Naive thymus-derived CD4-positive, alpha-beta T cell (primary cell): ENCODE results near the gene GPR142. TPM values are rescaled to one million over a fixed set of nuclear protein-coding genes. Genes with fewer than 3 reads are reported as not detected.

Experiments
- ATAC-seq: fragments of 150-1000 bp; cut with Tn5 transposase; 2 replicates; pipeline ENCODE4 v1.10.0; 2021; ENCODE audit warnings: mild to moderate bottlenecking, moderate library complexity
- CTCF ChIA-PET: fragments of 350-600 bp; sonication (Branson Sonifier 250); formaldehyde crosslinking; loops from one replicate; lab custom pipeline; 2021; ENCODE audit warnings: antibody characterized with exemption; lab: Charles Lee
- POLR2A ChIA-PET: fragments of 350-600 bp; sonication (Branson Sonifier 250); formaldehyde crosslinking; loops from one replicate; lab custom pipeline; 2021; ENCODE audit warnings: antibody characterized with exemption, inconsistent platforms; lab: Charles Lee
- DNase-seq, 9 donors: peaks; one replicate each; pipeline versions ENCODE4 v3.0.0 to v3.0.0-alpha.2; 2020 to 2022; ENCODE audit warnings: mixed read lengths in 1 of 9
- H3K27ac ChIP-seq: one replicate; pipeline ENCODE4 v1.7.0; 2013; ENCODE audit warnings: mild to moderate bottlenecking, low read depth, low read length, moderate library complexity
- H3K27me3 ChIP-seq, 2 donors: one replicate each; pipeline ENCODE4 v1.7.0; 2013; ENCODE audit warnings: low read length in 2 of 2, mild to moderate bottlenecking in 2 of 2, moderate library complexity in 2 of 2; ENCODE audit not compliant: control insufficient read depth in 2 of 2, insufficient read depth in 2 of 2
- H3K36me3 ChIP-seq, 3 experiments: 1 replicate in 2 of 3; 2 replicates in 1 of 3; pipeline ENCODE4 v1.7.0; 2013; ENCODE audit warnings: low read length in 3 of 3, mild to moderate bottlenecking in 3 of 3, moderate library complexity in 1 of 3; ENCODE audit not compliant: insufficient read depth in 3 of 3, control insufficient read depth in 2 of 3
- H3K4me1 ChIP-seq, 2 donors: one replicate each; pipeline ENCODE4 v1.7.0; 2013; ENCODE audit warnings: low read length in 2 of 2, mild to moderate bottlenecking in 2 of 2, moderate library complexity in 1 of 2; ENCODE audit not compliant: control insufficient read depth in 2 of 2, insufficient read depth in 2 of 2
- H3K4me3 ChIP-seq: 2 replicates; pipeline ENCODE4 v1.7.0; 2013; ENCODE audit warnings: mild to moderate bottlenecking, low read length
- H3K9me3 ChIP-seq, 3 experiments: 1 replicate in 2 of 3; 2 replicates in 1 of 3; pipeline ENCODE4 v1.7.0; 2013; ENCODE audit warnings: low read length in 3 of 3; ENCODE audit not compliant: control insufficient read depth in 2 of 3
- H3K27ac Mint-ChIP-seq, 9 donors: one replicate each; pipeline ENCODE4 v1.8.0; 2020 to 2022; ENCODE audit warnings: mixed read lengths in 9 of 9, mild to moderate bottlenecking in 8 of 9, moderate library complexity in 5 of 9, inconsistent platforms in 2 of 9
- H3K27me3 Mint-ChIP-seq, 5 donors: one replicate each; pipeline ENCODE4 v1.8.0; 2021 to 2022; ENCODE audit warnings: mixed read lengths in 5 of 5, mild to moderate bottlenecking in 1 of 5
- H3K36me3 Mint-ChIP-seq, 5 donors: one replicate each; pipeline ENCODE4 v1.8.0; 2020 to 2022; ENCODE audit warnings: mixed read lengths in 5 of 5, mild to moderate bottlenecking in 3 of 5, inconsistent platforms in 1 of 5
- H3K4me1 Mint-ChIP-seq, 7 donors: one replicate each; pipeline ENCODE4 v1.8.0; 2020 to 2022; ENCODE audit warnings: mixed read lengths in 7 of 7, mild to moderate bottlenecking in 3 of 7, inconsistent platforms in 1 of 7
- H3K4me3 Mint-ChIP-seq, 10 donors: one replicate each; pipeline ENCODE4 v1.8.0; 2020 to 2022; ENCODE audit warnings: mild to moderate bottlenecking in 10 of 10, mixed read lengths in 10 of 10, moderate library complexity in 6 of 10, inconsistent platforms in 2 of 10
- H3K9me3 Mint-ChIP-seq, 11 donors: one replicate each; pipeline ENCODE4 v1.8.0; 2020 to 2022; ENCODE audit warnings: mixed read lengths in 11 of 11, mild to moderate bottlenecking in 4 of 11, inconsistent platforms in 1 of 11, moderate library complexity in 1 of 11
- intact Hi-C, 2 donors: fragments of 100-400 bp; cut with micrococcal nuclease; formaldehyde crosslinking; loops; one replicate each; pipeline ENCODE4 v1.15.1; 2023
- polyA plus RNA-seq, 2 donors: library from polyadenylated mRNA; unstranded; fragments of 300-500 nt; fragmentation: Illumina TruSeq; gene quantifications; one replicate each; pipeline ENCODE4 v1.2.3, GENCODE V29; 2021
- total RNA-seq, 6 experiments: library from RNA in 5 of 6; stranded (reverse) in 5 of 6; gene quantifications; 1 replicate in 5 of 6; 2 replicates in 1 of 6; pipeline ENCODE4 v1.2.3 and lab custom pipeline; 2021 to 2026

Gene GPR142
- total and polyA plus RNA-seq, 7 experiments from 2014 or later = not detected

DNA sequence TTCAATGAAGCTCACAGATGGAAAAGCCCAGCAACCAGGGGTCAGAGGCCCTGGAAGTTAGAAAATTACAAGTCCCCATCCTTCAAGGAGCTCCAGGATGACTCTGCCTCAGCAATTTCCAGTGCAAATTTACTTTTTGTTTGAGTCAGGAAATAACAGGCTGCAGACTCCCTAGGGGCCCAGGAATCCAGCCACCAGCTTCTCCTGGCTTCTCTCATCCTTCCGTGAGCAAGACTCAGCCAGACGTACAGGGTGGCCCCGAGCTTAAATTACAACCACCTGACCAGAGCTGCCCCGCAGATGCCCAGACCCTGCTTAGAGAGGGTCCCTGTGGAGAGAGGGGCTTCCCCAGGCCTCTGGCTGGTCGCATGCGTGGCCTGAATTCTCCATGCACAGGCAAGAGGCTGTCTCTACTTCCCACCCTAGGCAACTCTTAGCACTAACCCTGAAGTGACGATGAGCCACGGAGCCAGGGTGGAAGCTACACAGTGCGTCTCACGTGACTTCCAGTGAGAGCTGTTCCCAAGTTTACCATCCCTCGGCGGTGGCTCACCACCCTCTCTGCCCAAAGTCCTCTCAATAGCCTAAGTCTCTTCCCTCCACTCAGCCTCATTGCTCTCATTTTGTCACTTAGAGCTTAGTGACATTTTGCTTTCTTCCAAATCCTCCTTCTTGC is 27.1 kb downstream of the GPR142 start:
- DNase-seq = no peak
- no peaks in the 10 kb centered on the region for H3K27me3 ChIP-seq
- CTCF ChIA-PET = no interaction called here
- no peak overlapping the region for H3K4me3 ChIP-seq
- Mint-ChIP-seq H3K27ac (peak overlapping the region in 1 of 9 donors; percentile 33), H3K4me1 (no peaks in the 10 kb centered on the region), H3K9me3 (peaks cover 0 to 3% (median 0%) of the 10 kb centered on the region in 11 donors), H3K36me3 (no peaks in the 10 kb centered on the region), H3K4me3 (peak overlapping the region in 1 of 10 donors; percentile 40), H3K27me3 (peaks cover 0 to 8% (median 5%) of the 10 kb centered on the region in 5 donors)
- no peaks in the 10 kb centered on the region for H3K4me1 ChIP-seq
- no peak for ATAC-seq
- no peaks in the 10 kb centered on the region for H3K36me3 ChIP-seq
- H3K27ac ChIP-seq = no peak overlapping the region
- POLR2A ChIA-PET = interaction anchor here (0.6 kb wide), 1 partner anchor 74 kb away, joined by 3 read pairs; no protein-coding TSS in a partner anchor
- no peaks in the 10 kb centered on the region for H3K9me3 ChIP-seq
- intact Hi-C loops = no loop called here

DNA sequence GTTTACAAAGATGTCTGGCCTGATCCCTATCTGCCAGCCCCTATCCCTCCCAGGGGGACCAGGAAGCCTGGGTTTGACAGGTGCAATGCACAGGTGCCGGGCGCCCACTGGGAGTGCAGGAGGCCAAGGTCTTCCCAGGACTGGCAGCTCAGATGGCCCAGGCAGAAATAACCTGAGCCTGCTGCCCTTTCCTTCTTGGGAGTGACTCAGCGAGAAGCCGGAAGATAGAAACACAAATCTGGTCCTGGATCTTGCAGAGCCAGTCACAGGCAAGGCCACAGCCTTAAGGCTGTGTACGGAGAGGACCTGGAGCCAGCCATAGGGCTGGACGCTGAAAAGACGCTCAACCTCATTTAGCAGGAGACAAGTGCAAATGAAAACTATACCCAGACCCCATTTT is 27.7 kb downstream of the GPR142 start:
- Mint-ChIP-seq H3K9me3 (peaks cover 0 to 3% (median 0%) of the 10 kb centered on the region in 11 donors), H3K36me3 (no peaks in the 10 kb centered on the region), H3K27me3 (peaks cover 0 to 8% (median 5%) of the 10 kb centered on the region in 5 donors), H3K4me3 (peak overlapping the region in 1 of 10 donors; percentile 40), H3K4me1 (no peaks in the 10 kb centered on the region), H3K27ac (peak overlapping the region in 1 of 9 donors; percentile 33)
- CTCF ChIA-PET = no interaction called here
- no peak overlapping the region for H3K27ac ChIP-seq
- no peak overlapping the region for H3K4me3 ChIP-seq
- DNase-seq (no peak), ATAC-seq (no peak)
- H3K9me3 ChIP-seq = no peaks in the 10 kb centered on the region
- no peaks in the 10 kb centered on the region for H3K36me3 ChIP-seq
- intact Hi-C loops = no loop called here
- H3K27me3 ChIP-seq = no peaks in the 10 kb centered on the region
- POLR2A ChIA-PET = no interaction called here
- H3K4me1 ChIP-seq = no peaks in the 10 kb centered on the region

DNA sequence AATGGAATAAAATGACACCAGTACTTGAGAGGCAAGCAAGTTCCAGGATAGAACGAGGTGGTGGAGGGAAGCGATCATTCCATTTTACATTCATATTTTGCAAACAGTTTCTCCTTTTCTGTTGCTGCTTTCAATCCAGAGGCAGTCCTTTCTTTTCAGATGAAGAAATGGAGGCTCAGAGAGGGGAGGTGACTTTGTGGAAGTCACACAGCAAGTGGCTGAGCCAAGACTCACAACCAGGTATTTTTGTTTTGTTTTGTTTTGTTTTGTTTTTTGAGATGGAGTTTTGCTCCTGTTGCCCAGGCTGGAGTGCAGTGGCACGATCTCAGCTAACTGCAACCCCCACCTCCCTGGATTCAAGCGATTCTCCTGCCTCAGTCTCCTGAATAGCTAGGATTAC is 29.3 kb downstream of the GPR142 start:
- H3K36me3 ChIP-seq = no peaks in the 10 kb centered on the region
- Mint-ChIP-seq H3K4me3 (no peak overlapping the region), H3K27me3 (peaks cover 0 to 12% (median 0%) of the 10 kb centered on the region in 5 donors), H3K27ac (no peak overlapping the region), H3K9me3 (peaks cover 0 to 3% (median 0%) of the 10 kb centered on the region in 11 donors), H3K4me1 (no peaks in the 10 kb centered on the region), H3K36me3 (no peaks in the 10 kb centered on the region)
- no peak overlapping the region for H3K4me3 ChIP-seq
- H3K27ac ChIP-seq = no peak overlapping the region
- H3K4me1 ChIP-seq = no peaks in the 10 kb centered on the region
- no peaks in the 10 kb centered on the region for H3K27me3 ChIP-seq
- H3K9me3 ChIP-seq = no peaks in the 10 kb centered on the region
- no peak for DNase-seq
- intact Hi-C loops = no loop called here
- CTCF ChIA-PET = no interaction called here
- ATAC-seq = no peak
- POLR2A ChIA-PET = no interaction called here

DNA sequence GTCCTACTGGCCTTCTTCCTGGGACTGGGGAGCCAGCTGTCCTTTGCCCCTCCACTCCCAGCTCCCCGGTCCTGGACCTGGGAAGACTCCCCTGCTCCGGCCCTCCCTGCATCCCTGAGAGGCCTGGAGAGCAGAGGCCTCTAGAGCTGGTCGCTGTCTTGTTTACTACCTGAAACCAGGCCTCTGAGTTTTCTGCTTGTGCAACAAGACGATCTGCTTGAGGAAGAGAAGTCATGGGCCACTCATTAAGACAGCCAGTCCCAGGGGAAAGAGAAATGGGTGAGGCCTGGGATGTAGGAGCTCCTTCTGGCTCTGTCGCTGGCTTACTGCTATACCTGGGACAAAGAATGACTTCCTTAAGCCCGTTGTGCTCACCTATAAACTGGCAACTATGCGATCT is 34.7 kb downstream of the GPR142 start:
- ATAC-seq (no peak), DNase-seq (no peak)
- Histone ChIP-seq H3K9me3 (no peaks in the 10 kb centered on the region), H3K4me1 (no peaks in the 10 kb centered on the region), H3K4me3 (no peak overlapping the region), H3K36me3 (no peaks in the 10 kb centered on the region), H3K27me3 (no peaks in the 10 kb centered on the region), H3K27ac (no peak overlapping the region)
- H3K27ac Mint-ChIP-seq = no peak overlapping the region
- peaks cover 0 to 2% (median 0%) of the 10 kb centered on the region in 7 donors for H3K4me1 Mint-ChIP-seq
- H3K36me3 Mint-ChIP-seq = no peaks in the 10 kb centered on the region
- ChIA-PET POLR2A (no interaction called here), CTCF (no interaction called here)
- H3K4me3 Mint-ChIP-seq = no peak overlapping the region
- peaks cover 0 to 1% (median 0%) of the 10 kb centered on the region in 11 donors for H3K9me3 Mint-ChIP-seq
- intact Hi-C loops = no loop called here
- H3K27me3 Mint-ChIP-seq = peaks cover 0 to 13% (median 4%) of the 10 kb centered on the region in 5 donors

DNA sequence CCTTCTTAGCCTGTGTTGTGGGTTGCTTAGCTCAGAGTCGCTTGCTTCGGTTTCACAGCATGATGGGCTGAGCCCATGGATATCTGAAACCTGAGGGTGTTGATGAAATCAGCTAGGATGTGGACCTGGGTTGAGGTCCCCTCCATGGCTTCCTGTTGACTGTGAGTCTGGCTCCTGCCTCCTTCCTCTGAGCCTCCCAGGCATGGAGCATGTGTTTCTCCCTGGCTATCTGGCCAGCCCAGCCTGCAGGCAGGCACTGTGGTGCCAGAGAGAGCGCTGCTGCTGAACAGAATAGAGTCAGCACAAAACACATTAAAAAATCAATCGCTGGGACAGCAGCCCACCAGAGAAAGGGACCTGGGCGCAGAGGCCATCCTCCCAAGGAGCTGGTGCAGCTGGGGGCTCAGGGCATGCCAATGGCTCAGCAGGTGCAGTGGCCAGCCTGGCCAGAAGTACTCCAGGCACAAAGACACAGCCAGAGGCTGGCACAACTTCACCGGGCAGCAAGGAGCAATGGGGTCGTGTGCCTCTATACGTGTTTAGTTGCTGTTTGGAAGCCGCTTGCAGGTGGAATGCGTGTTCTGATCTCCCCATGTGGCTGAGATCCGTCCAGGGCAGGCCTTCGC is 36.3 kb downstream of the GPR142 start:
- Histone ChIP-seq H3K9me3 (no peaks in the 10 kb centered on the region), H3K4me1 (no peaks in the 10 kb centered on the region), H3K36me3 (no peaks in the 10 kb centered on the region), H3K27ac (no peak overlapping the region), H3K27me3 (no peaks in the 10 kb centered on the region), H3K4me3 (no peak overlapping the region)
- intact Hi-C loops = no loop called here
- no peaks in the 10 kb centered on the region for H3K36me3 Mint-ChIP-seq
- H3K4me1 Mint-ChIP-seq = peaks cover 0 to 2% (median 0%) of the 10 kb centered on the region in 7 donors
- no peak overlapping the region for H3K4me3 Mint-ChIP-seq
- no peak for DNase-seq
- CTCF ChIA-PET = interaction anchor here (1.0 kb wide), 1 partner anchor 36 kb away, joined by 3 read pairs; the partner anchor contains the start of gene GPR142
- H3K27ac Mint-ChIP-seq = no peak overlapping the region
- H3K27me3 Mint-ChIP-seq = peaks cover 0 to 13% (median 4%) of the 10 kb centered on the region in 5 donors
- H3K9me3 Mint-ChIP-seq = peaks cover 0 to 1% (median 0%) of the 10 kb centered on the region in 11 donors
- POLR2A ChIA-PET = no interaction called here
- no peak for ATAC-seq

DNA sequence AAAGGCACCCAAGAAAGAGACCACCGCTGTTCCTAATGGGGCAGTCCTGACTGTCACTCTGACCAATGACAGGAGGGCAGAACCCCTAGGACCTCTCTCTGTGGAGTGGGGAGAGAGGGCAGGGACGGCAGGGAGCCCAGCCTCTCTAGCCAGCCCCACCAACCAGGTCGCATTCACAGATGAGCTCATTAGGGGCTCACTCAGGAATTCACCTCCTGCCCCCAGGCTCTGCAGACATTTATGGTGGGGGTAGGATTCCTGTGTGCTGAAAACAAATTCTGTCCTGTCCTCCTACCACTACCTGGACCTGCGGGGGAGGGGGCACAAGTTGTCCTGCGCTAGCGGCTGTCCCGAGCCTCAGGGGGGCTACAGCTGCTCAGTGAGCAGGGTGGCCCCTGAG is 36.9 kb downstream of the GPR142 start:
- Mint-ChIP-seq H3K27me3 (peaks cover 0 to 13% (median 4%) of the 10 kb centered on the region in 5 donors), H3K4me1 (peaks cover 0 to 2% (median 0%) of the 10 kb centered on the region in 7 donors), H3K27ac (no peak overlapping the region), H3K9me3 (peaks cover 0 to 1% (median 0%) of the 10 kb centered on the region in 11 donors), H3K36me3 (no peaks in the 10 kb centered on the region), H3K4me3 (no peak overlapping the region)
- Histone ChIP-seq H3K27me3 (no peaks in the 10 kb centered on the region), H3K9me3 (no peaks in the 10 kb centered on the region), H3K27ac (no peak overlapping the region), H3K4me3 (no peak overlapping the region), H3K36me3 (no peaks in the 10 kb centered on the region), H3K4me1 (no peaks in the 10 kb centered on the region)
- intact Hi-C loops = no loop called here
- ChIA-PET POLR2A (no interaction called here), CTCF (no interaction called here)
- ATAC-seq = no peak
- no peak for DNase-seq
